ENCODE results near the gene PLEKHG1.

DNA sequence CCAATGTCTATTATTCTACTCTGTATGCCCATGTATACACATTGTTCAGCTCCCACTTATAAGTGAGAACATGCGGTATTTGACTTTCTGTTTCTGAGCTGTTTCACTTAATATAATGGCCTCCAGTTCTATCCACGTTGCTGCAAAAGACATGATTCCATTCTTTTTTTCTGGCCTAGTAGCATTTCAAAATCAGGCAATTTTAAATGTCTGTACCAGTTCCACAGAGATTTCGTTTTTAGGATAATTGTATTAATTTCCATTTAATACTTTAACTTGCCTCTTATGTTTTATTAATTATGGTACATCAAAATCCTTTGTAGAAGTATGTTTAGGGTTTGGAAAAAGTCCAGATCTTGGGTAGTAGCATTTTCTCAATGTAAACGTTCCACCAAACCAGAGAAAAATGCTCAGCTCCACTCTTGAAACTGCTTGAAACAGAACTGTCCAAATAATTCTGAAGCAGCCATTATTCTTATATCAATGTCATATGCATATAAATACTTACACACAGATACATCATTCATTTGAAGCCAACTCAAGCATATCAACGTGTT, 42.6 kb upstream of the PLEKHG1 start:
- TF ChIP-seq, protein P1, sequence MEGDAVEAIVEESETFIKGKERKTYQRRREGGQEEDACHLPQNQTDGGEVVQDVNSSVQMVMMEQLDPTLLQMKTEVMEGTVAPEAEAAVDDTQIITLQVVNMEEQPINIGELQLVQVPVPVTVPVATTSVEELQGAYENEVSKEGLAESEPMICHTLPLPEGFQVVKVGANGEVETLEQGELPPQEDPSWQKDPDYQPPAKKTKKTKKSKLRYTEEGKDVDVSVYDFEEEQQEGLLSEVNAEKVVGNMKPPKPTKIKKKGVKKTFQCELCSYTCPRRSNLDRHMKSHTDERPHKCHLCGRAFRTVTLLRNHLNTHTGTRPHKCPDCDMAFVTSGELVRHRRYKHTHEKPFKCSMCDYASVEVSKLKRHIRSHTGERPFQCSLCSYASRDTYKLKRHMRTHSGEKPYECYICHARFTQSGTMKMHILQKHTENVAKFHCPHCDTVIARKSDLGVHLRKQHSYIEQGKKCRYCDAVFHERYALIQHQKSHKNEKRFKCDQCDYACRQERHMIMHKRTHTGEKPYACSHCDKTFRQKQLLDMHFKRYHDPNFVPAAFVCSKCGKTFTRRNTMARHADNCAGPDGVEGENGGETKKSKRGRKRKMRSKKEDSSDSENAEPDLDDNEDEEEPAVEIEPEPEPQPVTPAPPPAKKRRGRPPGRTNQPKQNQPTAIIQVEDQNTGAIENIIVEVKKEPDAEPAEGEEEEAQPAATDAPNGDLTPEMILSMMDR (conservative IDR thresholded peaks at IDR 0.05; ENCODE audit: low read depth, low read length) = no peak
- TF ChIP-seq EZH2 (IDR thresholded peaks at IDR 0.05; ENCODE audit: borderline replicate concordance, low read depth, low read length, poor library complexity, severe bottlenecking) = no peak
